Measurements from ENCODE around the gene DCLK1.

The DCLK1 gene

GRCh38 chr13:35833608-35834275 lies 297.4 kb downstream of the DCLK1 start:
- H3K4me2 ChIP-seq (ENCODE audit: low read length): no peak overlapping the region
- H3K9ac ChIP-seq (ENCODE audit: low read length): no peak overlapping the region
- H3K4me1 ChIP-seq (ENCODE audit: control insufficient read depth in 1 of 2, insufficient read depth in 2 of 2, low read length in 2 of 2): no peaks in the 10 kb centered on the region
- no CpG with 5 or more reads among the region's 6 CpGs for WGBS (ENCODE audit: extremely low coverage, insufficient coverage, insufficient read length)
- no peaks in the 10 kb centered on the region for H3K36me3 ChIP-seq (ENCODE audit: control insufficient read depth in 1 of 2, insufficient read depth in 2 of 2, low read length in 2 of 2)
- no peaks in the 10 kb centered on the region for H3K79me1 ChIP-seq (ENCODE audit: low read length)
- no peaks in the 10 kb centered on the region for H3K79me2 ChIP-seq (ENCODE audit: control insufficient read depth, insufficient read depth, low read length, poor library complexity)
- H2BK120ac ChIP-seq (ENCODE audit: insufficient read depth, low read length, poor library complexity): no peak overlapping the region
- H3K23ac ChIP-seq (ENCODE audit: low read length): no peak overlapping the region
- H3K27ac ChIP-seq (ENCODE audit: low read depth, low read length): no peak overlapping the region
- no peak overlapping the region for H4K91ac ChIP-seq (ENCODE audit: low read depth, low read length)
- H3K18ac ChIP-seq (ENCODE audit: low read length): no peak overlapping the region
- DNase-seq: peak; percentile 15 to 80
- no peak overlapping the region for H3K4ac ChIP-seq (ENCODE audit: low read depth, low read length)
- no peaks in the 10 kb centered on the region for H3K9me3 ChIP-seq (ENCODE audit: insufficient read depth, low read depth, low read length)
- H2AFZ ChIP-seq (ENCODE audit: insufficient read depth, low read length, poor library complexity): no peak overlapping the region
- no peak overlapping the region for H4K12ac ChIP-seq (ENCODE audit: low read depth, low read length)
- no peak overlapping the region for H3K4me3 ChIP-seq (ENCODE audit: low read depth, low read length)
- H2BK5ac ChIP-seq (ENCODE audit: low read depth, low read length, poor library complexity): no peak overlapping the region
- H2AK5ac ChIP-seq (ENCODE audit: low read length): no peak overlapping the region
- no peaks in the 10 kb centered on the region for H3K27me3 ChIP-seq (ENCODE audit: insufficient read depth, low read length)
- no peak overlapping the region for H4K8ac ChIP-seq (ENCODE audit: low read depth, low read length)
- H3K14ac ChIP-seq (ENCODE audit: low read length): no peak overlapping the region
- H2BK12ac ChIP-seq (ENCODE audit: low read length): no peak overlapping the region

- H3K4me3 ChIP-seq (ENCODE audit: low read depth, low read length): no peak overlapping the region
- H3K4me1 ChIP-seq (ENCODE audit: control insufficient read depth in 1 of 2, insufficient read depth in 2 of 2, low read length in 2 of 2): no peaks in the 10 kb centered on the region
- no peak overlapping the region for H4K12ac ChIP-seq (ENCODE audit: low read depth, low read length)
- H2AK5ac ChIP-seq (ENCODE audit: low read length): no peak overlapping the region
- H3K27ac ChIP-seq (ENCODE audit: low read depth, low read length): no peak overlapping the region
- H3K4me2 ChIP-seq (ENCODE audit: low read length): no peak overlapping the region
- WGBS (ENCODE audit: extremely low coverage, insufficient coverage, insufficient read length): no CpG with 5 or more reads among the region's 9 CpGs
- H4K8ac ChIP-seq (ENCODE audit: low read depth, low read length): no peak overlapping the region
- H2BK5ac ChIP-seq (ENCODE audit: low read depth, low read length, poor library complexity): no peak overlapping the region
- no peak overlapping the region for H2BK12ac ChIP-seq (ENCODE audit: low read length)
- no peaks in the 10 kb centered on the region for H3K79me1 ChIP-seq (ENCODE audit: low read length)
- no peaks in the 10 kb centered on the region for H3K9me3 ChIP-seq (ENCODE audit: insufficient read depth, low read depth, low read length)
- no peak overlapping the region for H3K18ac ChIP-seq (ENCODE audit: low read length)
- no peak for DNase-seq
- no peaks in the 10 kb centered on the region for H3K79me2 ChIP-seq (ENCODE audit: control insufficient read depth, insufficient read depth, low read length, poor library complexity)
- H3K36me3 ChIP-seq (ENCODE audit: control insufficient read depth in 1 of 2, insufficient read depth in 2 of 2, low read length in 2 of 2): no peaks in the 10 kb centered on the region
- H3K9ac ChIP-seq (ENCODE audit: low read length): no peak overlapping the region
- H3K4ac ChIP-seq (ENCODE audit: low read depth, low read length): no peak overlapping the region
- no peak overlapping the region for H2BK120ac ChIP-seq (ENCODE audit: insufficient read depth, low read length, poor library complexity)
- no peak overlapping the region for H3K23ac ChIP-seq (ENCODE audit: low read length)
- no peak overlapping the region for H4K91ac ChIP-seq (ENCODE audit: low read depth, low read length)
- no peak overlapping the region for H2AFZ ChIP-seq (ENCODE audit: insufficient read depth, low read length, poor library complexity)
- H3K27me3 ChIP-seq (ENCODE audit: insufficient read depth, low read length): no peaks in the 10 kb centered on the region
- H3K14ac ChIP-seq (ENCODE audit: low read length): no peak overlapping the region
Measured at GRCh38 chr13:35833031-35833430, 298.2 kb downstream of the DCLK1 start.

GRCh38 chr13:35832551-35832950 lies 298.6 kb downstream of the DCLK1 start:
- H3K79me1 ChIP-seq (ENCODE audit: low read length): no peaks in the 10 kb centered on the region
- no peak overlapping the region for H3K4me2 ChIP-seq (ENCODE audit: low read length)
- H2BK5ac ChIP-seq (ENCODE audit: low read depth, low read length, poor library complexity): no peak overlapping the region
- no peak overlapping the region for H3K14ac ChIP-seq (ENCODE audit: low read length)
- no peaks in the 10 kb centered on the region for H3K9me3 ChIP-seq (ENCODE audit: insufficient read depth, low read depth, low read length)
- H3K18ac ChIP-seq (ENCODE audit: low read length): no peak overlapping the region
- no peak overlapping the region for H4K8ac ChIP-seq (ENCODE audit: low read depth, low read length)
- no peak overlapping the region for H2AK5ac ChIP-seq (ENCODE audit: low read length)
- H3K23ac ChIP-seq (ENCODE audit: low read length): no peak overlapping the region
- no peak overlapping the region for H2BK12ac ChIP-seq (ENCODE audit: low read length)
- H3K9ac ChIP-seq (ENCODE audit: low read length): no peak overlapping the region
- no peak overlapping the region for H4K12ac ChIP-seq (ENCODE audit: low read depth, low read length)
- no peak overlapping the region for H2BK120ac ChIP-seq (ENCODE audit: insufficient read depth, low read length, poor library complexity)
- no peak overlapping the region for H3K4me3 ChIP-seq (ENCODE audit: low read depth, low read length)
- H2AFZ ChIP-seq (ENCODE audit: insufficient read depth, low read length, poor library complexity): no peak overlapping the region
- H3K27ac ChIP-seq (ENCODE audit: low read depth, low read length): no peak overlapping the region
- no peak overlapping the region for H3K4ac ChIP-seq (ENCODE audit: low read depth, low read length)
- no peaks in the 10 kb centered on the region for H3K27me3 ChIP-seq (ENCODE audit: insufficient read depth, low read length)
- H4K91ac ChIP-seq (ENCODE audit: low read depth, low read length): no peak overlapping the region
- no CpG with 5 or more reads among the region's 1 CpG for WGBS (ENCODE audit: extremely low coverage, insufficient coverage, insufficient read length)
- H3K79me2 ChIP-seq (ENCODE audit: control insufficient read depth, insufficient read depth, low read length, poor library complexity): no peaks in the 10 kb centered on the region
- H3K36me3 ChIP-seq (ENCODE audit: control insufficient read depth in 1 of 2, insufficient read depth in 2 of 2, low read length in 2 of 2): no peaks in the 10 kb centered on the region
- peak in 1 of 2 donors; percentile 70 for DNase-seq
- no peaks in the 10 kb centered on the region for H3K4me1 ChIP-seq (ENCODE audit: control insufficient read depth in 1 of 2, insufficient read depth in 2 of 2, low read length in 2 of 2)

GRCh38 chr13:35830850-35831450 lies 300.2 kb downstream of the DCLK1 start:
- H3K36me3 ChIP-seq (ENCODE audit: control insufficient read depth in 1 of 2, insufficient read depth in 2 of 2, low read length in 2 of 2): no peaks in the 10 kb centered on the region
- no peaks in the 10 kb centered on the region for H3K79me2 ChIP-seq (ENCODE audit: control insufficient read depth, insufficient read depth, low read length, poor library complexity)
- H2BK12ac ChIP-seq (ENCODE audit: low read length): no peak overlapping the region
- no peak for DNase-seq
- H3K18ac ChIP-seq (ENCODE audit: low read length): no peak overlapping the region
- no peak overlapping the region for H3K27ac ChIP-seq (ENCODE audit: low read depth, low read length)
- H3K9me3 ChIP-seq (ENCODE audit: insufficient read depth, low read depth, low read length): no peaks in the 10 kb centered on the region
- H3K23ac ChIP-seq (ENCODE audit: low read length): no peak overlapping the region
- no peak overlapping the region for H4K91ac ChIP-seq (ENCODE audit: low read depth, low read length)
- H3K27me3 ChIP-seq (ENCODE audit: insufficient read depth, low read length): no peaks in the 10 kb centered on the region
- no peak overlapping the region for H4K8ac ChIP-seq (ENCODE audit: low read depth, low read length)
- H4K12ac ChIP-seq (ENCODE audit: low read depth, low read length): no peak overlapping the region
- no peak overlapping the region for H3K4me2 ChIP-seq (ENCODE audit: low read length)
- no CpG with 5 or more reads among the region's 2 CpGs for WGBS (ENCODE audit: extremely low coverage, insufficient coverage, insufficient read length)
- no peak overlapping the region for H2BK5ac ChIP-seq (ENCODE audit: low read depth, low read length, poor library complexity)
- H2AFZ ChIP-seq (ENCODE audit: insufficient read depth, low read length, poor library complexity): no peak overlapping the region
- H3K4me1 ChIP-seq (ENCODE audit: control insufficient read depth in 1 of 2, insufficient read depth in 2 of 2, low read length in 2 of 2): no peaks in the 10 kb centered on the region
- no peak overlapping the region for H2BK120ac ChIP-seq (ENCODE audit: insufficient read depth, low read length, poor library complexity)
- no peak overlapping the region for H2AK5ac ChIP-seq (ENCODE audit: low read length)
- no peak overlapping the region for H3K4me3 ChIP-seq (ENCODE audit: low read depth, low read length)
- H3K9ac ChIP-seq (ENCODE audit: low read length): no peak overlapping the region
- no peaks in the 10 kb centered on the region for H3K79me1 ChIP-seq (ENCODE audit: low read length)
- H3K4ac ChIP-seq (ENCODE audit: low read depth, low read length): no peak overlapping the region
- no peak overlapping the region for H3K14ac ChIP-seq (ENCODE audit: low read length)

All from trophoblast cell (in vitro differentiated cells and primary cell).